ENCODE measurements around the gene MTMR2.

The MTMR2 gene

DNA sequence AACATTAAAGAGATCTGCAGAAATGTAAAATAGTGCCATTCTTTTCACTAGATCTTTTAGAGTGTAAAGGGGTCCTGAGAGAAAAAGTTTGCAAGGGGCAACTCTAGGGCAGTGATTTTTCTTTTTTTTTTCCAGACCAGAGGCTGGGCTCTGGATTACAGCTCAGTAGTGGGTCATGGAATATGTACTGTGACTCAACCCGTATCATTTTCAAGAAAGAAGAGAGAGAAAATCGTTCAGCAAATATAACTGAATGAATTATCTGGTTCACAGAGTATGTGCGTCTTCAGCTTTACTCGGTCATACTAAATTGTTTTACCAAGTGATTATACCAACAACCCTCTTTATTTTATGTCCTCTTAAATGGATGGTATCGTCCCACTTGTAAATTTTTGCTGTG, 129.8 kb downstream of the MTMR2 start:
- no peak for DNase-seq
- in situ Hi-C loops (cut with HindIII; ENCODE audit: low pct_ligation_motif_present, low pct_unique_long_range_greater_than_20kb, low sequenced_read_pairs): no loop called here

DNA sequence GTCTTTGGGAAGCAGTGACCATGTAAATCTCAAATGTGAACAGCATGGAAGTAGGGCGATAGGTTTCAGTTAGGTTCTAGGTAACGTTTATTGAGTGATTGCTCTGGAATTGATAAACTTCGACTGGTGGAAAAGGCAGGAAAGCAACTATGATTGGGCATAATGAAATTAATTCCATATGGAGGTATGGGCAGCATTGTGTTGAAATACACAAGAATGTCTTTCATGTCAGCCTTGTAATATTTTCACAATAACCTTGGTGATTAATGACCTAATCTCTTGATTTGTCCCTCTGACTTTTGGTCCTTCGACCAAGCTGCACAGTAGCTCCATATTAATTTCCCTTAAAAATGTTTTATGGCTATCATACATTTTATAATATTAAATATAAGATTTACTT, 130.8 kb downstream of the MTMR2 start:
- in situ Hi-C loops (cut with HindIII; ENCODE audit: low pct_ligation_motif_present, low pct_unique_long_range_greater_than_20kb, low sequenced_read_pairs): no loop called here
- no peak for DNase-seq

DNA sequence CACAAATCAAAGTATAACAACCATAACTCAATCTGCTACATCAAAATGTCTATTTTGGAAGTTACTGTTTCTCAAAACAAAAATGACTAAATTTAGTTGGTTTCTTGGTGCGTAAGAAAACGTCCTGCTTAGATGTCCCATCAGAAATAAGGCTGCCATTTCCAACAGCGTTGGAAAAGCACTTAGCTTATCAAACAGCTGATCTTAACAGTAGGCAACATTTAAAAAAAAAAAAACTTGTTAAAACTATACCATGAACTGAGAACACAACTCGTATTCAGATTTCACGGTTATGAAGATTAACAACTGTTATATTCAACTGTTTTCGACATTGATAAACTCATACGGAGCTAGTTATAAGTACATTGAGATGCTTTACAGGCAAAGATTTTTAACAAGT, 131.2 kb downstream of the MTMR2 start:
- no peak for DNase-seq
- in situ Hi-C loops (cut with HindIII; ENCODE audit: low pct_ligation_motif_present, low pct_unique_long_range_greater_than_20kb, low sequenced_read_pairs): no loop called here

DNA sequence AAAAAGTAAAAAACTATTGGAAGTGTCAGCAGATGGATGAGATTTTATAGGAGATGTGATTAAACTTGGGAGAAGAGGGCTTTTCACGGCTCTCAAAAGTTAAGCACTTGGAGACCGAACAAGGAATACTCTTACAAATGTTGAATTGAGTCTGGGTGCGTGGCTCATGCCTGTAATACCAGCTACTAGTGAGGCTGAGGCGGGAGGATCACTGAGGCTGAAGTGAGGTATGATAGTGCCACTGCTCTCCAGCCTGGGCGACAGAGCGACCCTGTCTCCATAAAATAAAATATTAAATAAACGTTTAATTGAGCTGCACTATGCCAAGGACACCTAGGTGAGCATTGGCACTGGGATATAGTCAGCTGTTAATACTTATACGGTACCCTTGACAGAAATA, 131.7 kb downstream of the MTMR2 start:
- DNase-seq: no peak
- in situ Hi-C loops (cut with HindIII; ENCODE audit: low pct_ligation_motif_present, low pct_unique_long_range_greater_than_20kb, low sequenced_read_pairs): no loop called here

DNA sequence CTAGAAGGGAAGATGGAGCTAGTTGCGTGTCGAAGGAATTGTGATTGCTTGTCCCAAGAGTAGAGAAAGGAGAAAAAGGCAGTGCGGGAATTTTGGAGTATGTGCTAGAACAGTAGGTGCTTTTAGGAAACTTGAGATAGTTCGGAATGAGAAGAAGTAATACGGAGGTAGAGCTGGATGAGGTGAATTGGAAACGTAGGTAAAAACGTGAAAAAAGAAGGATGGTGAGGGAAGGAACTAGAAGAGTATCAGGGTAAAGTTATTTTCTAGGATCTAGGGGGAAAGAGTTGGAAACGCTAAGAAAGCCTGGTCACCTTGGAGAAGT, 132.2 kb downstream of the MTMR2 start:
- in situ Hi-C loops (cut with HindIII; ENCODE audit: low pct_ligation_motif_present, low pct_unique_long_range_greater_than_20kb, low sequenced_read_pairs): no loop called here
- DNase-seq: no peak

DNA sequence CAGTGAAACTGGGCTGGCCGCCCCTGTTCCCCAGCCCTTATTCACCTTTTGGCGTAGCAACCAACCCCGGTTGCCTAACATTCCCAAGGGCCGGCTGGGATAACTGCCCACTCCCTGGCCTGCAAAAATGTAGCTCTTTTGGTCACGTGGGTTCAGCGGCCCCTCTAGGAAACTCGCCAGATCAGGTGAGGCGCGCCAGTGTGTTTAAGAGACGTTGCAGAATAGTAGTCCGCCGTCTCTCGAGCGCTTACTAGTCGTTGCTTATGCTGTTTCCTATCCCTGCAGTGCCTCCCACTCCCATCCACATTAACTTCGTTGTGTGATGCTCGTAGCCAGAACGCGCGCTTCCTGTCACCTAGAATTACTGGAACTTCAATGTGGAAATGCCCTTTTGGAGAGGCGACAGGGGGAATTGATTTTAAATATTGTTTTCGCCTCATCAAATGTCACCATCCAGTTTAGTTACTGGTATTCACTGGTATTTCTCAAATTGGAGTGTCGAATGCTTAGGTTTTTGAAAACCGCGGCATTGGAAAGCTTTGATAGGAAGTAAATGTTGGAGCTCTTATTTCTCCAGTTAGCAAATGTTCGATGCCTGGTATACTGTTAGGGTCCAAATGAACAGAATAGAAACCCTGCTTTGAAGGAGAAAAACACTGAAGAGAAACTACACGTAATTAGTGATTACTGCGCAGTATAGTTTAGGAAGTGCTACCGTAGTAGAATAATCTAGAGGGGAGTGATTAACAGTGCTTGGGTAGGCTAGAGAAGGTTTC, 132.8 kb downstream of the MTMR2 start:
- DNase-seq: peak; percentile 46
- in situ Hi-C loops (cut with HindIII; ENCODE audit: low pct_ligation_motif_present, low pct_unique_long_range_greater_than_20kb, low sequenced_read_pairs): no loop called here

DNA sequence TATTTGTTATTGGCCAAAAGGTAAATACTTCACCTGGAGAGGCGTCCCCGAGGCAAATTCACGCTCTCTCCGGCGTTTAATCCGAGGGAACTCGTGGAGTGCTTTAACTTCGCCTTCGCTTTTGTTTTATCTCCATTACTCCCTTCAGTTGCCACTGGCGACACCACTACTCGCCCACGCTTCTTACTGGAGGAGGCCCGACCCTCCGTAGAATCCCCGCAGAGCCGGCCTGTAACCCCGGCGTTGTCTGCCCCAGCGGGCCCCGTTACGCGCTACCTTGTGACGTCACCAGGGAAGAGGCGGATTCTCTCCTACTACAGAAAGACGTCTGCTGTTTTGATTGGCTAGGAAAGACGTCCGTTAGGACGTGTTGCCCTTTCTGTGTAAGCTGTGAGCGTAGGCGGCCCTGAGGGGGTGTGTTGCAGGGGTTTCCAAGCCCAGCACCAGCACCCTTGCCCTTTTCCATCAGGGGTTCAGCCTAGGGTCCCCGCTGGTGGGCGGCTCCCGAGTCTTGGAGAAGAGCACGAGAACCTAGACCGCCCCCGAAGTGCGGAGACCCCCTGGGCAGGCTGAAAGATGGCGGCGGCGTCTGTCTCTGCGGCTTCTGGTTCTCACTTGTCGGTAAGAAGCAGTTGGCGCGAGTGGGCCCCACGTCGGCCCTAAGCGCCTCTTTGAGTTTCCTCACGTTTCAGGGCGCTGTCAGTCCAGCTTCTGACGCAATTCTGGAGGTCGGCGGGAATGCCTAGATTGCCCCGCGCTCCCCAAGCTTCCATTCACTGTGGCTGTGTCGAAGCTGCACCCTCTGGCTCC, 133.6 kb downstream of the MTMR2 start, which contains the start of gene CEP57:
Gene CEP57, plus strand, starts transcription at position 376 of the 810 bp plus-strand sequence. Its CDS starts 201 bp downstream, at position 577.
- in situ Hi-C loops (cut with HindIII; ENCODE audit: low pct_ligation_motif_present, low pct_unique_long_range_greater_than_20kb, low sequenced_read_pairs): no loop called here
- peak; percentile 97 for DNase-seq

DNA sequence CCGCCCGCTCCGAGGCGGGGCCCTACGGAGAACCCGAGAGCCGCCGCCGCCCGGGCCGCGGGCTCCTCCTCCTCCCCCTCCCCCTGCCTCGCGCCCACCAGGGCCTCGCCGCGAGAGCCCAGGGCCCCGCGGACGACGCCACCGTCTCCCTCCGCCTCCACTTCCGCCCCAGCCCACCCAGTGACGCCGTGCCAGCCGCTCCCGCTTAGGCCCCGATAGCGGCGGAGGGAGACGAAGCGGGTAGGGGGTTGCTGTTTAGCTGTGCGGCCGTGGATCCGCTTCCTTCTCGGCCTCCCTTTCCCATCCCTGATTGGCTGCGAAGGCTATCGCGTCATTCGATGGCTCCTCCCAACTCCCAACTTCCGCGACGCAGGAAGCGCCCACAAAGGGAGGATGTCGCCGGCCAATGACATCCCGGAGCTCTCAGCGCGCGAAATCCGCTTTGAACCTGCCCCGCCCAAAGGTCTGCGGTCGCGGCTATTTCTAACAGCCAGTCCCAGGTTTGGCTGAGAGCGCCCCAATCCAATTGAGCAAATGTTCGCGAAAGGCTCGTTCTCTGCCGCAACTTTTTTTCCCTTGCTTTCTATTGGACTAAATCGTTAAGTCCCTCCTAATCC, 134.3 kb downstream of the MTMR2 start, which contains the start of gene FAM76B:
Gene FAM76B, minus strand, starts transcription at position 277 of the 617 bp plus-strand sequence. CDS start 304 bp downstream, outside the sequence.
- peak; percentile 98 for DNase-seq
- in situ Hi-C loops (cut with HindIII; ENCODE audit: low pct_ligation_motif_present, low pct_unique_long_range_greater_than_20kb, low sequenced_read_pairs): no loop called here

DNA sequence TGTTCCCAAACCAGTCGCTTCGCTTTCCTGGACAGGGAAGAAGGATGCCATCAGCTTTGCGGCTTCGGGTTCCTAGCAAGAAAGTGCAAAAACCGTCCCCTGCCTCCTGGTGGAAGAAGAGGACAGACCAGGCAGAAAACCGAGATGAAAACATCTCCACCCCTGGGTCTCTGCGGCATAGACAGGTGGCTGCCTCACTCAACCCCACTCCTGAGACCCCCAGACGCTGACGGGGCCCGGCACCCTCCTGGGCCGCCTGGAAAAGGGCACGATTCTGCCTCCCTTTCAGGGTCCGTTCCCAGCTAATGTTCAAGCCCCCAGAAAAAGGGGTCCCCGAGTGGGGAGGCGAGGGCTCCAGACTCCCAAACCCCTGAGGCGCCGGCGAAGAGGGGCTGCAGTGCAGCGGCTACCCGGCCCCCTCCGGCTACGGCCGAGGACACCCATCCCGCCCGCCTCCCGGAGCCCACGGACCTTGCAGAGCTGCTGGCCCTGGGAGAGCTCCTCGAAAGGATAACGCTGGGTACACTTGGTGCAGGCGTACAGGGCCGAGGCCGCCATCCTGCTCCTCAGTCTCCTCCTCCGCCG, 134.9 kb downstream of the MTMR2 start:
- DNase-seq: peak; percentile 51
- in situ Hi-C loops (cut with HindIII; ENCODE audit: low pct_ligation_motif_present, low pct_unique_long_range_greater_than_20kb, low sequenced_read_pairs): no loop called here

Data from ACHN (cell line).